Gastrocnemius medialis (tissue), 4 donors: Measurements from ENCODE around the gene MCU.

Source experiments
- CTCF ChIP-seq, 5 experiments: fragments of 450-650 bp in 3 of 5; fragments of 200-600 bp in 2 of 5; sonication (generic) in 2 of 5; IDR thresholded peaks in 4 of 5; conservative IDR thresholded peaks in 1 of 5; 1 replicate in 4 of 5; 2 replicates in 1 of 5; pipeline ENCODE4 v1.5.1; 2016 to 2019; ENCODE audit warnings: antibody characterized with exemption in 5 of 5, mild to moderate bottlenecking in 3 of 5, moderate library complexity in 3 of 5
- POLR2A ChIP-seq, 2 donors: fragments of 450-650 bp; IDR thresholded peaks; one replicate each; pipeline ENCODE4 v1.6.1; 2017; ENCODE audit warnings: antibody characterized with exemption in 2 of 2, mild to moderate bottlenecking in 2 of 2, moderate library complexity in 2 of 2

GRCh38 chr10:72653383-72654096 is 38.4 kb upstream of the MCU start:
- TF ChIP-seq CTCF (IDR thresholded peaks at IDR 0.05 in 4 of 5, conservative IDR thresholded peaks at IDR 0.05 in 1 of 5) (no peak), POLR2A (IDR thresholded peaks at IDR 0.05) (no peak)
